Panc1 (cell line): Measurements from ENCODE around the gene SNX6. TPM values are rescaled to one million over a fixed set of nuclear protein-coding genes. Genes with fewer than 3 reads are reported as not detected.

Source experiments
- ATAC-seq: fragments of 200-7000 bp; cut with Tn5 transposase; 2 replicates; pipeline ENCODE4 v1.9.1; 2020; ENCODE audit warnings: mild to moderate bottlenecking, moderate library complexity
- BruUV-seq: library from RNA; stranded (reverse); fragments of 400-500 nt; replicated peaks from 2 replicates; lab custom pipeline; 2021; lab: Mats Ljungman, UMichigan
- CTCF ChIA-PET: fragments of 300-600 bp; sonication (Branson Sonifier 250); formaldehyde crosslinking; loops from one replicate; lab custom pipeline; 2022; ENCODE audit warnings: antibody characterized with exemption; lab: Charles Lee
- POLR2A ChIA-PET: fragments of 300-600 bp; sonication (Branson Sonifier 250); formaldehyde crosslinking; loops from one replicate; lab custom pipeline; 2022; ENCODE audit warnings: antibody characterized with exemption; lab: Charles Lee
- DNase-seq: peaks from one replicate; pipeline ENCODE4 v3.0.0-alpha.2; 2010; ENCODE audit warnings: low read depth, low spot score
- H3K27ac ChIP-seq: 2 replicates; pipeline ENCODE4 v1.5.1; 2011; ENCODE audit warnings: mild to moderate bottlenecking, low read length, inconsistent platforms
- H3K27me3 ChIP-seq: fragments of 200-500 bp; sonication (Bioruptor generic); 2 replicates; pipeline ENCODE4 v1.6.0; 2014; ENCODE audit warnings: low read length, inconsistent platforms; ENCODE audit not compliant: control insufficient read depth, insufficient read depth
- H3K36me3 ChIP-seq: fragments of 200-500 bp; sonication (Bioruptor generic); 2 replicates; pipeline ENCODE4 v1.5.1; 2014; ENCODE audit warnings: inconsistent platforms, mild to moderate bottlenecking, low read length, moderate library complexity; ENCODE audit not compliant: control insufficient read depth, insufficient read depth
- H3K4me1 ChIP-seq: 2 replicates; pipeline ENCODE4 v1.5.1; 2011; ENCODE audit warnings: inconsistent platforms, mild to moderate bottlenecking, low read length, moderate library complexity; ENCODE audit not compliant: control insufficient read depth, insufficient read depth
- H3K4me3 ChIP-seq, 2 experiments: 2 replicates each; pipeline ENCODE4 v1.5.1; 2011 to 2012; ENCODE audit warnings: low read depth in 2 of 2, low read length in 2 of 2, mild to moderate bottlenecking in 2 of 2, inconsistent platforms in 1 of 2, moderate library complexity in 1 of 2
- H3K9me3 ChIP-seq: fragments of 200-500 bp; sonication (Bioruptor generic); 2 replicates; pipeline ENCODE4 v1.5.1; 2014; ENCODE audit warnings: low read depth, mild to moderate bottlenecking, inconsistent platforms, low read length, moderate library complexity; ENCODE audit not compliant: control insufficient read depth, insufficient read depth
- POLR2AphosphoS5 ChIP-seq: IDR thresholded peaks from 2 replicates; pipeline ENCODE4 v1.6.1; 2012; ENCODE audit warnings: mild to moderate bottlenecking, low read depth, low read length, moderate library complexity
- SIN3A ChIP-seq: IDR thresholded peaks from 2 replicates; pipeline ENCODE4 v1.6.1; 2012; ENCODE audit warnings: low read depth, mild to moderate bottlenecking, low read length, moderate library complexity, borderline replicate concordance; ENCODE audit not compliant: insufficient read depth
- TCF7L2 ChIP-seq: IDR thresholded peaks from 2 replicates; pipeline ENCODE4 v1.6.1; 2011; ENCODE audit warnings: mild to moderate bottlenecking, low read depth, low read length, inconsistent platforms
- in situ Hi-C: cut with HindIII; loops from 2 replicates; pipeline ENCODE4 v1.10.0; 2016; ENCODE audit warnings: low sequenced_read_pairs, low pct_unique_long_range_greater_than_20kb
- intact Hi-C: fragments of 100-400 bp; cut with micrococcal nuclease; formaldehyde crosslinking; loops from one replicate; pipeline ENCODE4 v1.10.0; 2022; ENCODE audit not compliant: unreplicated experiment
- total RNA-seq: library from RNA; stranded (reverse); gene quantifications from one replicate; pipeline ENCODE4 v1.2.1, GENCODE V29; 2021; ENCODE audit not compliant: unreplicated experiment
- TF ChIP-seq, protein P1 (sequence below), 2 experiments: IDR thresholded peaks; 2 replicates each; pipeline ENCODE4 v1.6.1; 2011 to 2012; ENCODE audit warnings: low read depth in 2 of 2, control low read depth in 1 of 2, low read length in 1 of 2, mild to moderate bottlenecking in 1 of 2, moderate library complexity in 1 of 2; ENCODE audit not compliant: insufficient read depth in 1 of 2
- TF ChIP-seq, protein P2 (sequence below): fragments of 450-650 bp; IDR thresholded peaks from 2 replicates; pipeline ENCODE4 v1.5.1; 2017; ENCODE audit warnings: mild to moderate bottlenecking

SNX6 gene
- total RNA-seq, 1 experiment from 2014 or later, result 50.9 TPM

DNA sequence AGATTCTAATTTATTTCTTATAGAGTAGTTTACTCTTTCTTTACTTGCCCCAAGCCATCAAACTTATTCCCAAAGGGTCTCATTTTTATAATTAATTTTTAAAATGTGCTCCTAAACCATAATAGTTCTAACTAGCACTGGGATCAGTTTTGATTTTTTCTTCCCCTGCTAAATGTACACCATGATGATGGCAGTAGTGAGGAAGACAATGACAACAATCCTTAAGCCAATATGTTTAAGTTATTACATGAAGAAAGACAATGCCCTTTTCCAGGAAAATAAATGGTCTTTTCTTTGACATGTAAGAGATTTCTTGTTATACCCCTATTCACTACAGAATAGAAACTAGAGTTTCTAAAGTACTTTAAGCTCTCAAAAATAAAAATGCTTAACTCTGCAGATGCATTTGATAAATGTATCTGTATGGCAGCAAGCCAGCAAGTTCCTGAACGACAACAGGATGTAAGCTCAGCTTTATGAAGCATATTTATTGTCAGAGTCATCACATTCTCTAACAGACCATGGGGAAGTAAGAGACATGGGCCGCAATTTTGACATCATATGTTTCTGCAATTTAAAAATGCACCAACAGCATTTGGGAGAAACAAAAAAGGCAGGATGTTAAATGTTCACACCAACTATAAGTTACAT, 36.0 kb upstream of the SNX6 start:
- Histone ChIP-seq H3K27ac (no peak overlapping the region), H3K4me1 (peaks cover 5% of the 10 kb centered on the region), H3K4me3 (no peak overlapping the region), H3K9me3 (no peaks in the 10 kb centered on the region), H3K27me3 (no peaks in the 10 kb centered on the region), H3K36me3 (no peaks in the 10 kb centered on the region)
- no peak for TF ChIP-seq SIN3A
- TF ChIP-seq TCF7L2, result no peak
- TF ChIP-seq, protein P1, sequence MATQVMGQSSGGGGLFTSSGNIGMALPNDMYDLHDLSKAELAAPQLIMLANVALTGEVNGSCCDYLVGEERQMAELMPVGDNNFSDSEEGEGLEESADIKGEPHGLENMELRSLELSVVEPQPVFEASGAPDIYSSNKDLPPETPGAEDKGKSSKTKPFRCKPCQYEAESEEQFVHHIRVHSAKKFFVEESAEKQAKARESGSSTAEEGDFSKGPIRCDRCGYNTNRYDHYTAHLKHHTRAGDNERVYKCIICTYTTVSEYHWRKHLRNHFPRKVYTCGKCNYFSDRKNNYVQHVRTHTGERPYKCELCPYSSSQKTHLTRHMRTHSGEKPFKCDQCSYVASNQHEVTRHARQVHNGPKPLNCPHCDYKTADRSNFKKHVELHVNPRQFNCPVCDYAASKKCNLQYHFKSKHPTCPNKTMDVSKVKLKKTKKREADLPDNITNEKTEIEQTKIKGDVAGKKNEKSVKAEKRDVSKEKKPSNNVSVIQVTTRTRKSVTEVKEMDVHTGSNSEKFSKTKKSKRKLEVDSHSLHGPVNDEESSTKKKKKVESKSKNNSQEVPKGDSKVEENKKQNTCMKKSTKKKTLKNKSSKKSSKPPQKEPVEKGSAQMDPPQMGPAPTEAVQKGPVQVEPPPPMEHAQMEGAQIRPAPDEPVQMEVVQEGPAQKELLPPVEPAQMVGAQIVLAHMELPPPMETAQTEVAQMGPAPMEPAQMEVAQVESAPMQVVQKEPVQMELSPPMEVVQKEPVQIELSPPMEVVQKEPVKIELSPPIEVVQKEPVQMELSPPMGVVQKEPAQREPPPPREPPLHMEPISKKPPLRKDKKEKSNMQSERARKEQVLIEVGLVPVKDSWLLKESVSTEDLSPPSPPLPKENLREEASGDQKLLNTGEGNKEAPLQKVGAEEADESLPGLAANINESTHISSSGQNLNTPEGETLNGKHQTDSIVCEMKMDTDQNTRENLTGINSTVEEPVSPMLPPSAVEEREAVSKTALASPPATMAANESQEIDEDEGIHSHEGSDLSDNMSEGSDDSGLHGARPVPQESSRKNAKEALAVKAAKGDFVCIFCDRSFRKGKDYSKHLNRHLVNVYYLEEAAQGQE (IDR thresholded peaks at IDR 0.05; ENCODE audit: insufficient read depth in 1 of 2, low read depth in 2 of 2, low read length in 1 of 2), result no peak
- TF ChIP-seq POLR2AphosphoS5, result no peak
- TF ChIP-seq, protein P2, sequence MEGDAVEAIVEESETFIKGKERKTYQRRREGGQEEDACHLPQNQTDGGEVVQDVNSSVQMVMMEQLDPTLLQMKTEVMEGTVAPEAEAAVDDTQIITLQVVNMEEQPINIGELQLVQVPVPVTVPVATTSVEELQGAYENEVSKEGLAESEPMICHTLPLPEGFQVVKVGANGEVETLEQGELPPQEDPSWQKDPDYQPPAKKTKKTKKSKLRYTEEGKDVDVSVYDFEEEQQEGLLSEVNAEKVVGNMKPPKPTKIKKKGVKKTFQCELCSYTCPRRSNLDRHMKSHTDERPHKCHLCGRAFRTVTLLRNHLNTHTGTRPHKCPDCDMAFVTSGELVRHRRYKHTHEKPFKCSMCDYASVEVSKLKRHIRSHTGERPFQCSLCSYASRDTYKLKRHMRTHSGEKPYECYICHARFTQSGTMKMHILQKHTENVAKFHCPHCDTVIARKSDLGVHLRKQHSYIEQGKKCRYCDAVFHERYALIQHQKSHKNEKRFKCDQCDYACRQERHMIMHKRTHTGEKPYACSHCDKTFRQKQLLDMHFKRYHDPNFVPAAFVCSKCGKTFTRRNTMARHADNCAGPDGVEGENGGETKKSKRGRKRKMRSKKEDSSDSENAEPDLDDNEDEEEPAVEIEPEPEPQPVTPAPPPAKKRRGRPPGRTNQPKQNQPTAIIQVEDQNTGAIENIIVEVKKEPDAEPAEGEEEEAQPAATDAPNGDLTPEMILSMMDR, result no peak
- ATAC-seq (no peak), DNase-seq (no peak)
- intact Hi-C loops (no loop called here), in situ Hi-C loops (no loop called here)
- no TSS peak for BruUV-seq
- ChIA-PET CTCF (no interaction called here), POLR2A (no interaction called here)

DNA sequence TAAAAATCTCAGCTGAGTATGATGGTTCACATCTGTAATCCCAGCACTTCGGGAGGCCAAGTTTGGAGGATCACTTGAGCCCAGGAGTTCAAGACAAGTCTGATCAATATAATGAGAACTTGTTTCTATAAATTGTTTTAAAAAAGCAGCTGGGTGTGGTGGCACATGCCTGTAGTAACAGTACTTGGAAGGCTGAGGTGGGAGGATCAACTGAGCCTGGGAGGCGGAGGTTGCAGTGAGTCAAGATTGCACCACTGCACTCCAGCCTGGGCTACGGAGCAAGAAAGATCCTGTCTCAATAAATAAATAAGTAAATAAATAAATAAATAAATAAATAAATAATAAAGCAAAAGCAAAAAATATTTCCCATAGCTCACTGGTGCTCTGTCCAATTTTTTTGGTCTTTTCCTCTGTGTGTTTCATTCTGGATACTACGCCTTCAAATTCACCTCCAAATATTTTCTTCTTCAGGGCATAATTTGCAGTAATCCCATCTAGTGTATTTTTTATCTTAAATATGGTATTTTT, 32.7 kb upstream of the SNX6 start:
- CTCF ChIA-PET, result no interaction called here
- no peak for DNase-seq
- POLR2A ChIA-PET, result interaction anchor here (0.6 kb wide), 1 partner anchor 31 kb away, joined by 3 read pairs; no protein-coding TSS in a partner anchor

More for the DNA sequence above, 32.7 kb upstream of the SNX6 start:
- ATAC-seq, result no peak
- Histone ChIP-seq H3K27ac (no peak overlapping the region), H3K4me3 (no peak overlapping the region), H3K27me3 (no peaks in the 10 kb centered on the region), H3K36me3 (no peaks in the 10 kb centered on the region), H3K4me1 (peaks cover 5% of the 10 kb centered on the region), H3K9me3 (no peaks in the 10 kb centered on the region)
- no TSS peak for BruUV-seq
- in situ Hi-C loops (no loop called here), intact Hi-C loops (no loop called here)
- TF ChIP-seq POLR2AphosphoS5 (no peak), TCF7L2 (no peak), SIN3A (no peak)
- TF ChIP-seq, protein P1 (IDR thresholded peaks at IDR 0.05; ENCODE audit: insufficient read depth in 1 of 2, low read depth in 2 of 2, low read length in 1 of 2), result no peak
- TF ChIP-seq, protein P2, result no peak
